Parathyroid adenoma (tissue), 2 donors: ENCODE measurements around the gene CAMK2D.

Experiments used
- H2AFZ ChIP-seq: fragments of 300-600 bp; sonication (generic); one replicate; pipeline ENCODE4 v1.7.0; 2017; ENCODE audit warnings: antibody characterized with exemption, mild to moderate bottlenecking
- H3K27ac ChIP-seq: fragments of 300-600 bp; sonication (generic); one replicate; pipeline ENCODE4 v1.7.0; 2017
- H3K27me3 ChIP-seq: fragments of 300-600 bp; sonication (generic); one replicate; pipeline ENCODE4 v1.7.0; 2017; ENCODE audit warnings: low read length; ENCODE audit not compliant: control insufficient read depth, insufficient read depth
- H3K36me3 ChIP-seq: fragments of 300-600 bp; sonication (generic); one replicate; pipeline ENCODE4 v1.7.0; 2017; ENCODE audit warnings: low read length; ENCODE audit not compliant: control insufficient read depth, insufficient read depth
- H3K4me1 ChIP-seq: fragments of 300-600 bp; sonication (generic); one replicate; pipeline ENCODE4 v1.7.0; 2017; ENCODE audit warnings: control low read depth
- H3K4me2 ChIP-seq: fragments of 300-600 bp; sonication (generic); one replicate; pipeline ENCODE4 v1.7.0; 2017; ENCODE audit warnings: low read length
- H3K4me3 ChIP-seq: fragments of 300-600 bp; sonication (generic); one replicate; pipeline ENCODE4 v1.7.0; 2017; ENCODE audit warnings: low read depth, low read length
- H3K79me2 ChIP-seq: fragments of 300-600 bp; sonication (generic); one replicate; pipeline ENCODE4 v1.7.0; 2017; ENCODE audit warnings: control low read depth
- H3K9ac ChIP-seq: fragments of 300-600 bp; sonication (generic); one replicate; pipeline ENCODE4 v1.7.0; 2017; ENCODE audit warnings: mild to moderate bottlenecking
- H3K9me3 ChIP-seq: fragments of 300-600 bp; sonication (generic); one replicate; pipeline ENCODE4 v1.7.0; 2017; ENCODE audit warnings: low read length; ENCODE audit not compliant: control insufficient read depth
- CTCF ChIP-seq: fragments of 300-600 bp; sonication (generic); IDR thresholded peaks from one replicate; pipeline ENCODE4 v1.7.0; 2017; ENCODE audit warnings: antibody characterized with exemption, mild to moderate bottlenecking
- donor health status: primary hyperparathyroidism.

Gene CAMK2D

GRCh38 chr4:113593400-113594230 lies 167.9 kb downstream of the CAMK2D start:
- no peak for TF ChIP-seq CTCF
- no peaks in the 10 kb centered on the region for H3K36me3 ChIP-seq
- H3K4me3 ChIP-seq: no peak overlapping the region
- no peaks in the 10 kb centered on the region for H3K79me2 ChIP-seq
- no peaks in the 10 kb centered on the region for H3K27me3 ChIP-seq
- H3K9ac ChIP-seq: no peak overlapping the region
- no peak overlapping the region for H3K27ac ChIP-seq
- H3K4me1 ChIP-seq: no peaks in the 10 kb centered on the region
- H3K4me2 ChIP-seq: no peak overlapping the region
- no peak overlapping the region for H2AFZ ChIP-seq
- H3K9me3 ChIP-seq: no peaks in the 10 kb centered on the region

- Histone ChIP-seq H3K27me3 (no peaks in the 10 kb centered on the region), H3K9me3 (no peaks in the 10 kb centered on the region), H3K4me1 (no peaks in the 10 kb centered on the region), H2AFZ (no peak overlapping the region), H3K79me2 (no peaks in the 10 kb centered on the region), H3K4me2 (no peak overlapping the region), H3K9ac (no peak overlapping the region), H3K4me3 (no peak overlapping the region), H3K36me3 (no peaks in the 10 kb centered on the region), H3K27ac (no peak overlapping the region)
- TF ChIP-seq CTCF: no peak
These were observed 169.6 kb downstream of the CAMK2D start for GRCh38 chr4:113591982-113592381.

GRCh38 chr4:113588895-113589668 lies 172.5 kb downstream of the CAMK2D start:
- Histone ChIP-seq H3K4me1 (peaks cover under 1% of the 10 kb centered on the region), H3K36me3 (no peaks in the 10 kb centered on the region), H3K9ac (no peak overlapping the region), H2AFZ (no peak overlapping the region), H3K4me2 (no peak overlapping the region), H3K27ac (no peak overlapping the region), H3K4me3 (no peak overlapping the region), H3K79me2 (no peaks in the 10 kb centered on the region), H3K27me3 (no peaks in the 10 kb centered on the region), H3K9me3 (no peaks in the 10 kb centered on the region)
- no peak for TF ChIP-seq CTCF

GRCh38 chr4:113587640-113588275 lies 173.8 kb downstream of the CAMK2D start:
- H3K27ac ChIP-seq: no peak overlapping the region
- H3K4me3 ChIP-seq: no peak overlapping the region
- H3K27me3 ChIP-seq: no peaks in the 10 kb centered on the region
- TF ChIP-seq CTCF: no peak
- no peak overlapping the region for H2AFZ ChIP-seq
- H3K4me2 ChIP-seq: no peak overlapping the region
- H3K36me3 ChIP-seq: no peaks in the 10 kb centered on the region
- H3K9me3 ChIP-seq: no peaks in the 10 kb centered on the region
- no peak overlapping the region for H3K9ac ChIP-seq
- H3K4me1 ChIP-seq: peaks cover 10% of the 10 kb centered on the region
- no peaks in the 10 kb centered on the region for H3K79me2 ChIP-seq
